ENCODE results near the gene VWA5B1.

The VWA5B1 gene

GRCh38 chr1:20351911-20352701 lies 61.4 kb downstream of the VWA5B1 start:
- no peak for FAIRE-seq

GRCh38 chr1:20353836-20354235 lies 63.2 kb downstream of the VWA5B1 start:
- FAIRE-seq: no peak

GRCh38 chr1:20354610-20355009 lies 63.9 kb downstream of the VWA5B1 start:
- no peak for FAIRE-seq

GRCh38 chr1:20355101-20355827 lies 64.6 kb downstream of the VWA5B1 start:
- no peak for FAIRE-seq

- FAIRE-seq: no peak
Measured at GRCh38 chr1:20355828-20356735, 65.4 kb downstream of the VWA5B1 start.

GRCh38 chr1:20356850-20357459 lies 66.3 kb downstream of the VWA5B1 start:
- no peak for FAIRE-seq

- FAIRE-seq: no peak
Measured at GRCh38 chr1:20357796-20358195, 67.1 kb downstream of the VWA5B1 start.

- FAIRE-seq: no peak
Measured at GRCh38 chr1:20358761-20359263, 68.1 kb downstream of the VWA5B1 start.

GRCh38 chr1:20359451-20360330 lies 69.0 kb downstream of the VWA5B1 start:
- no peak for FAIRE-seq

GRCh38 chr1:20361401-20361800 lies 70.7 kb downstream of the VWA5B1 start:
- FAIRE-seq: no peak

GRCh38 chr1:20361805-20362381 lies 71.2 kb downstream of the VWA5B1 start:
- no peak for FAIRE-seq

- no peak for FAIRE-seq
Measured at GRCh38 chr1:20362856-20363255, 72.2 kb downstream of the VWA5B1 start.

- no peak for FAIRE-seq
Measured at GRCh38 chr1:20365421-20366055, 74.9 kb downstream of the VWA5B1 start.

GRCh38 chr1:20366056-20366462 lies 75.4 kb downstream of the VWA5B1 start:
- no peak for FAIRE-seq

GRCh38 chr1:20366463-20367115 lies 75.9 kb downstream of the VWA5B1 start:
- no peak for FAIRE-seq

- no peak for FAIRE-seq
Measured at GRCh38 chr1:20367116-20367585, 76.5 kb downstream of the VWA5B1 start.

GRCh38 chr1:20367626-20368025 lies 77.0 kb downstream of the VWA5B1 start:
- no peak for FAIRE-seq

- no peak for FAIRE-seq
Measured at GRCh38 chr1:20368866-20369470, 78.3 kb downstream of the VWA5B1 start.

- no peak for FAIRE-seq
Measured at GRCh38 chr1:20370698-20371097, 80.0 kb downstream of the VWA5B1 start.
